LNCaP clone FGC (cell line): ENCODE measurements around the gene CD9.

ENCODE experiments used
- DNase-seq: peaks from one replicate; pipeline ENCODE4 v3.0.0-alpha.2; 2011; ENCODE audit warnings: low read depth
- H3K4me3 ChIP-seq: 2 replicates; pipeline ENCODE4 v1.5.1; 2011; ENCODE audit warnings: mild to moderate bottlenecking, low read depth, low read length, control low read depth
- CTCF ChIP-seq: IDR thresholded peaks from 2 replicates; pipeline ENCODE4 v1.5.1; 2012; ENCODE audit warnings: mild to moderate bottlenecking; ENCODE audit not compliant: control insufficient read depth, insufficient read depth; ENCODE audit errors: extremely low read depth

The CD9 gene

GRCh38 chr12:6226002-6226678 lies 25.9 kb downstream of the CD9 start:
- H3K4me3 ChIP-seq: no peak overlapping the region
- TF ChIP-seq CTCF: no peak
- DNase-seq: peak; percentile 84

- no peak for TF ChIP-seq CTCF
- H3K4me3 ChIP-seq: no peak overlapping the region
- DNase-seq: no peak
Measured at GRCh38 chr12:6226679-6227051, 26.5 kb downstream of the CD9 start.

GRCh38 chr12:6228535-6229223 lies 28.5 kb downstream of the CD9 start:
- DNase-seq: peak; percentile 79
- H3K4me3 ChIP-seq: no peak overlapping the region
- no peak for TF ChIP-seq CTCF

- DNase-seq: peak; percentile 94
- no peak for TF ChIP-seq CTCF
- H3K4me3 ChIP-seq: no peak overlapping the region
Measured at GRCh38 chr12:6229224-6230218, 29.3 kb downstream of the CD9 start.

- TF ChIP-seq CTCF: no peak
- no peak overlapping the region for H3K4me3 ChIP-seq
- no peak for DNase-seq
Measured at GRCh38 chr12:6230321-6231110, 30.3 kb downstream of the CD9 start.
